ENCODE measurements around the gene MARCHF6. TPM values are rescaled to one million over a fixed set of nuclear protein-coding genes. Genes with fewer than 3 reads are reported as not detected.
"Not testable (repeated sequence)": the region's sequence is repeated elsewhere in the genome, so short reads cannot be mapped to it uniquely, and the experiment has no call there.

The MARCHF6 gene
- total RNA-seq, 3 donors from 2014 or later, result 90.8 to 123 (median 121) TPM

DNA sequence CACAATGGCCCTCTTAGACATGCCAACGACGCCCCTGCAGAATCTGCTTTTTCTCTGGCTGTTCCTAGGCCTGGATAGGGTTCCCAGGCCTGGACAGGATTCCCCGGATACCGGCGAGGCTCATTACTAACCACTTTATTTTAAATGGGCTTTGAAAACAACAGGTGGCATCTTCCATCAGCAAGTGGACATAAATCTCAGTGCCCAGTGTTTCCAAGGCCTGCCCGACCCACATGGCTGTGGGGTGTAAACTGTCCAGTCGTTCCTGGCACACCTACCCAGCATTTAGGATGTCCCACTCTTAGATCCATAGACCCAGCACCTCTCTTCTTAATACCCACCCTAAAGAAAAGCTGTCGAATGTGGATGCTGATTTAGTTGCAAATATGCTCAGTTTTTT lies 46.7 kb upstream of the MARCHF6 start:
- intact Hi-C loops (cut with DNase I; ENCODE audit: low total_unique reads), result no loop called here
- Histone ChIP-seq H3K27ac (peak overlapping the region in 1 of 2 donors; percentile 89), H3K4me3 (peak overlapping the region; percentile 59 to 87 (median 60)), H3K4me1 (no peaks in the 10 kb centered on the region), H3K9me3 (no peaks in the 10 kb centered on the region), H3K36me3 (no peaks in the 10 kb centered on the region), H3K27me3 (no peaks in the 10 kb centered on the region)
- TF ChIP-seq POLR2AphosphoS5 (IDR thresholded peaks at IDR 0.05) (no peak), POLR2A (IDR thresholded peaks at IDR 0.05) (no peak)
- TF ChIP-seq, protein P1, sequence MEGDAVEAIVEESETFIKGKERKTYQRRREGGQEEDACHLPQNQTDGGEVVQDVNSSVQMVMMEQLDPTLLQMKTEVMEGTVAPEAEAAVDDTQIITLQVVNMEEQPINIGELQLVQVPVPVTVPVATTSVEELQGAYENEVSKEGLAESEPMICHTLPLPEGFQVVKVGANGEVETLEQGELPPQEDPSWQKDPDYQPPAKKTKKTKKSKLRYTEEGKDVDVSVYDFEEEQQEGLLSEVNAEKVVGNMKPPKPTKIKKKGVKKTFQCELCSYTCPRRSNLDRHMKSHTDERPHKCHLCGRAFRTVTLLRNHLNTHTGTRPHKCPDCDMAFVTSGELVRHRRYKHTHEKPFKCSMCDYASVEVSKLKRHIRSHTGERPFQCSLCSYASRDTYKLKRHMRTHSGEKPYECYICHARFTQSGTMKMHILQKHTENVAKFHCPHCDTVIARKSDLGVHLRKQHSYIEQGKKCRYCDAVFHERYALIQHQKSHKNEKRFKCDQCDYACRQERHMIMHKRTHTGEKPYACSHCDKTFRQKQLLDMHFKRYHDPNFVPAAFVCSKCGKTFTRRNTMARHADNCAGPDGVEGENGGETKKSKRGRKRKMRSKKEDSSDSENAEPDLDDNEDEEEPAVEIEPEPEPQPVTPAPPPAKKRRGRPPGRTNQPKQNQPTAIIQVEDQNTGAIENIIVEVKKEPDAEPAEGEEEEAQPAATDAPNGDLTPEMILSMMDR (IDR thresholded peaks at IDR 0.05), result no peak
- DNase-seq (ENCODE audit: low spot score in 2 of 2), result no peak

DNA sequence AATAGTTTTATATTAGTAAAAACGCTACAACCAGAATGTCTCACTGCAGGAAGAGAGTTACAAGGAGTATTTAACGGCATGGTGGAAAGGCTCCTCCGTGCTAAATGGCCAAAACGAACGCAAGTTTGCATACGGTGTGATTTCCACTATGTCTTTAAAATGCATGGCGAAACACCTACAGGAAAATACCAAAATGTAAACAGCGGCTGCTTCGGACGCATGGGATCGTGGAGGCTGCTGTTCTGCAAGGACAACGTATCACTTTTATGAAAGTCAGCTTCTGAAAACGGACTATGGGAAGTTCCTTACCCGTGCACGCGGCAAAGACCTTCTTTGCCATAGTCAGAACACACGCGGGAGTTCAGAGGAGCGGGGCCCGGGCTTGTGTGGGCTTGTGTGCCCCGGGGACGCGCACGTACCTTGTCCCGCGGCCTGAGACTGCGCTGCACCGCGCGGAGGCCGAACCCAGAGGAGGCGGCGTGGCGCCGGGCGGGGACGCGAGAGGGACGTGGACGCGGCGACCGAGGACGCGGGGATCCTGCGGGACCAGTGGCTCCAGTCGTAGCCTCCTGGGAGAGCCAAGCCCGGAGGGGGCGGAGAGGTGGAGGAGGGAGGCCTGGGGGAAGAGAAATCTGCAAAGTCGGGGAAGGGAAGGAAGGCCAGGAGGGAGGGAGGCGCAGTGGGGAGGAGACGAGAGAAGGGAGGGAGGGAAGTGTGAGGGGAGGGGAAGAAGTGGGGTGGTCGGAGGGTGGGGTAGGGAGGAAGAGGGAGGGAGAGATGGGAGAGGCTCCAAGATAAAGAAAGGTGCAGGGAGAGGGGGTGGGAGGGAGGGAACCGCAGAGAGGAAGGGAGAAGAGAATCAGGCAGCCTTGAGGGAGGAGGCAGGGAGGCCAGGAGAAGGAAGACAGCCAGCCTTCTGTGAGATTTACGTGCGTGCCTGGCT lies 46.0 kb upstream of the MARCHF6 start, which contains the start of gene CMBL:
Gene CMBL (minus strand): TSS at position 697 of the 943 bp plus-strand sequence. CDS start 17,140 bp downstream, outside the sequence.
- Histone ChIP-seq H3K4me3 (peak within 1 kb of the TSS; percentile 59 to 87 (median 60)), H3K27me3 (no peaks in the 10 kb centered on the region), H3K27ac (peak within 1 kb of the TSS; percentile 76 to 89), H3K4me1 (no peaks in the 10 kb centered on the region), H3K36me3 (no peaks in the 10 kb centered on the region), H3K9me3 (no peaks in the 10 kb centered on the region)
- peak in 1 of 2 donors; percentile 58 for DNase-seq (ENCODE audit: low spot score in 2 of 2)
- TF ChIP-seq POLR2AphosphoS5 (IDR thresholded peaks at IDR 0.05) (peak in 1 of 3 donors; percentile 32), POLR2A (IDR thresholded peaks at IDR 0.05) (no peak)
- TF ChIP-seq, protein P1 (IDR thresholded peaks at IDR 0.05), result no peak
- intact Hi-C loops (cut with DNase I; ENCODE audit: low total_unique reads), result no loop called here

DNA sequence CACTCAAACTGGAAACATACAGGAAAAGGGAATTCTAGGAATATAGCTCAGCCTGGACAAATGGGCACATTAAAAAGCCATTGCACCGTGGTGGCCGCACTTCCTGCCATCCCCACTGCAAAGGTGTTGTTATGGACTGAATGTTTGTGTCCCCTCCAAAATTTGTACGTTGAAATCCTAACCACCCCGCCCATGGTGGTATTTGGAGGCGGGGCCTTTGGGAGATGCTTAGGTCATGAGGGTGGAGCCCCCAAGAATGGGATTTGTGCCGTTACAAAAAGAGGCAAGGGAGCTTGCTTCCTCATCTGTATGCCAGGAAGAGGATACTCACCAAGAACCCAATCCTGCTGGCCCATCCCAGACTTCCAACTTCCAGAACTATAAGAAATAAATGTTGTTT lies 44.7 kb upstream of the MARCHF6 start:
- no peak for DNase-seq (ENCODE audit: low spot score in 2 of 2)
- H3K27me3 ChIP-seq, result no peaks in the 10 kb centered on the region
- H3K27ac ChIP-seq, result no peak overlapping the region
- no peak overlapping the region for H3K4me3 ChIP-seq
- no peaks in the 10 kb centered on the region for H3K36me3 ChIP-seq
- no peaks in the 10 kb centered on the region for H3K9me3 ChIP-seq
- H3K4me1 ChIP-seq, result no peaks in the 10 kb centered on the region
- TF ChIP-seq POLR2AphosphoS5 (IDR thresholded peaks at IDR 0.05) (no peak), POLR2A (IDR thresholded peaks at IDR 0.05) (no peak)
- TF ChIP-seq, protein P1 (IDR thresholded peaks at IDR 0.05), result no peak
- intact Hi-C loops (cut with DNase I; ENCODE audit: low total_unique reads), result no loop called here

DNA sequence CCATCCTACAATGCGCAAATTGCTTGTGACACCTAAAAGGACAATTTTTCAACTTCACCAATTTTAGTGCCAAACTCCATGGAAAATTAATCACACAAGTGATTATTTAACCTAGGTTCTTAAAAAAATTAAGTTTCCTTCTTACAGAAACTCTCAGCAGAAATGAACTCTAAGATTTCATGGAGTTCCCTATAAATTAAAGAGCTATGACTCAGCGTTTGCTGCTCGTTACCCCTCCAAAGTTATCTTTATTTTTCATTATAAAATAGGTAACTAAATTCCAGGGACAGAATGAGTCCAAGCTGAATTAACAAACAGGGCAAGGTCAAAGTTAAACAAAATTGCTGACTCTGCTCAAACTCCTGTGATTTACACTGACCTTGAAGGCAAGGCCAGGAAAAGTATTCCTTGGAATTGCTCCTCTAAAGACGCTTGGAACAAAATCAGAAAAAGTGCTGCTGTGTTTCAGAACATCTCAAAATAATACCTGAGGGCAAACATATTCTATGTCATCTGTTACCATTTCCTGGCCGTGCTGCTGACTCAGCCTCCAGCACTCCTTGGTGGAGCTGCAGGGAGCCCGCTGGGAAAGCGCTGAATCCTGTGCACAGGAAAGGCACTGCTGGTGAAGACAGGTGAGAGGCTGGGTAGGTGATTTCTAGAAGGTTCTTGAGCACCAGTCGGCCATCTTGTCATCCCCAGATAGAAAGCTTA lies 43.3 kb upstream of the MARCHF6 start:
- intact Hi-C loops (cut with DNase I; ENCODE audit: low total_unique reads), result loop anchor here (10.0 kb wide), 1 partner anchor 955 kb away; no protein-coding TSS in a partner anchor
- H3K9me3 ChIP-seq, result no peaks in the 10 kb centered on the region
- H3K4me1 ChIP-seq, result no peaks in the 10 kb centered on the region
- H3K27me3 ChIP-seq, result no peaks in the 10 kb centered on the region
- H3K4me3 ChIP-seq, result no peak overlapping the region
- H3K36me3 ChIP-seq, result no peaks in the 10 kb centered on the region
- DNase-seq (ENCODE audit: low spot score in 2 of 2), result peak in 1 of 2 donors; percentile 63
- no peak overlapping the region for H3K27ac ChIP-seq
- TF ChIP-seq POLR2AphosphoS5 (IDR thresholded peaks at IDR 0.05) (no peak), POLR2A (IDR thresholded peaks at IDR 0.05) (no peak)
- TF ChIP-seq, protein P1 (IDR thresholded peaks at IDR 0.05), result no peak

DNA sequence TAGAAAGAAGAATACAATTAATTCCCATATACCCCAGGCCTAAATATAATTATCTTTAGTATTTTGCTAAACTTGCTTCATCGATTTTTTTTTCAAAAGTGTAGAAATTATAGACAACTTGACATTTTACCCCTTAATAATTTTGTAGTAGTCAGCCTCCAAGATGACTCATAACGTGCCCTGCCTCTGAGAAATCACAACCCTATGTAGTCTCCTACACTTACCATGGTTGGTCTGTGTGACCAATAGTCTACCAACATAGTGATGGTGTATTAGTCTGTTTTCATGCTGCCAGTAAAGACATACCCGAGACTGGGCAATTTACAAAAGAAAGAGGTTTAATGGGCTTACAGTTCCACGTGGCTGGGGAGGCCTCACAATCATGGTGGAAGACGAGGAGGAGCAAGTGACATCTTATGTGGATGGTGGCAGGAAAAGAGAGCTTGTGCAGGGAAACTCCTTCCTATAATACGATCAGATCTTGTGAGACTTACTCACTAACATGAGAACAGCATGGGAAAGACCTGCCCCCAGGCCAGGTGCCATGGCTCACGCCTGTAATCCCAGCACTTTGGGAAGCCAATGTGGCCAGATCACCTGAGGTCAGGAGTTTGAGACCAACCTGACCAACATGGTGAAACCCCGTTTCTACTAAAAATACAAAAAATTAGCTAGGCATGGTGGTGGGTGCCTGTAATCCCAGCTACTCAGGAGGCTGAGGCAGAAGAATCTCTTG lies 42.5 kb upstream of the MARCHF6 start:
- H3K4me3 ChIP-seq; H3K36me3 ChIP-seq; H3K4me1 ChIP-seq; H3K27ac ChIP-seq; DNase-seq (ENCODE audit: low spot score in 2 of 2); H3K27me3 ChIP-seq; H3K9me3 ChIP-seq: not testable (repeated sequence)
- intact Hi-C loops (cut with DNase I; ENCODE audit: low total_unique reads), result loop anchor here (10.0 kb wide), 1 partner anchor 954 kb away; no protein-coding TSS in a partner anchor
